DMS 273 treated with DMSO at 0.1 percent for 48 hours (cell line): ENCODE measurements around the gene DPYSL5.

ENCODE experiments used
- DNase-seq: peaks from one replicate; lab custom pipeline; 2025; lab: John Stamatoyannopoulos, UW

Gene DPYSL5

DNA sequence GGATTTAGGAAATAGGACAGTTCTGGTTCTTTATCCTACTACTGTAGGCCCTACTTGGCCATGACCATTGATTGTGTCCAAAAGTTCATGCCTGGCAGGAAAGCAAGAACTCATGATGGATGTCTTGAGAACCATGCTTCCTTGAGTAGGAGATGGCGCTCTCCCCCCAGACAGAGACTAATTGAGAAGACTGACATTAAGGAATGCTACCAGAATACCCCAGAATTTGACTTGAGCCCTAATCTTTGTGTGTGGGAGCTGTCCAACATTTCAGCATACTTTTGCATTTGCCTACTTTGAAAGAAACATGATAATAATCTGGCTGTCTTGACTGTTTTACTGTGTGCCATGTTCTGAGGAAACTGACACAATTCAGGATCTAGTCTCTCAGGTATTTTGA is 145.8 kb downstream of the DPYSL5 start:
- DNase-seq: no peak

DNA sequence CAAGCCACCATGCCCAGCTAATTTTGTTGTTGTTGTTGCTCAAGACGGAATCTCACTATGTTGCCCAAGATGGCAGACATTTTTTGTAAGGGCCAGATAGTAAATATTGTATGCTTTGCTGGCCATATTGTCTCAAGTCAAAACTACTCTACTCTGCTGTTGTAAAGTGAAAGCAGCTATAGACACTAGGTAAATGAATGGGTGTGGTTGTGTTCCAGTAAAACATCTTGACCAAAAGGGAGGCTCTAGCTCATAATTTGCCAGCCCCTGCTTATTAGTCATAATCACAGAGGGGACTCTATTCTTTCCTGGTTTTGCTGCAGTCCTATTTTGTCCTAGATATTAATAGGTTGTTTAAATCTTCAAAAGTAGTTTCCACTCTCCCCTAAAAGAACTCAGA is 147.1 kb downstream of the DPYSL5 start:
- no peak for DNase-seq

DNA sequence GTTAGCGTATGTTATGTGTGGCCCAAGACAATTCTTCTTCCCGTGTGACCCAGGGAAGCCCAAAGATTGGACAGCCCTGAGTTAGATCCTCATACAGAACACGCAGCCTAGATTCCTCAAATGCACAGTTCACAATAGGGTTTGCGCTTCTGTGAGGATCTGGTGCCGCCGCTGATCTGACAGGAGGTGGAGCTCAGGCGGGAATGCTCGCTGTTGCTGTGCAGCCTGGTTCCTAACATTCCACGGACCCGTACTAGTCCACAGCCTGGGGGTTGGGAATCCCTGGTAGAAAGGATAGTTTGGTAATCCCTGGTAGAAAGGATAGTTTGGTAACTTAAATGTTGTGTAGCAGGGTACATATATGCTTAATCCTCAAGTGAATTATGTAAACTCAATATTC is 149.5 kb downstream of the DPYSL5 start:
- DNase-seq: no peak

DNA sequence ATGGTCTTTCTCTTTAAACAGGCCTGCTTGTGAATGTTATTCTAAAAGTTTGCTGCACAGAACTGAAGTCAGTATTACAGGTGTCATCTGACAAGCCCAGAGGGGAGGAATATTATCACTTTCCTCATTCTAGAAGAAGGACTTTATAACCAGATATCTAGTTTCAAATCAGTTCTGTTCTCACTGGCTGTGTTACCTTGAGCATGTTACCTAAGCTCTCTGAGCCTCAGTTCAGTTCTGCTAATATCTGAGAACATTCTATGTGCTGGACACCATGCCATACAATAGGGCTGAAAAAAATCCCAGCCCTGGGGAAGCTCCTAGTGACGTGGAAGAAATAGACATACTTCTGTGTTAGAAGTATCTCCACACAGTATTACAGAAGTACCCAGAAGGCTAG is 150.4 kb downstream of the DPYSL5 start:
- DNase-seq: no peak
